Measurements from ENCODE around the gene KRTDAP.

- no peak for TF ChIP-seq CTCF (IDR thresholded peaks at IDR 0.05; ENCODE audit: insufficient read depth, low read length)
- no peak for TF ChIP-seq REST (IDR thresholded peaks at IDR 0.05; ENCODE audit: insufficient replicate concordance, low read depth)
- no peak for TF ChIP-seq POLR2AphosphoS5 (IDR thresholded peaks at IDR 0.05; ENCODE audit: low read depth)
- TF ChIP-seq SPI1 (IDR thresholded peaks at IDR 0.05; ENCODE audit: borderline replicate concordance, low read depth): no peak
- no peak for TF ChIP-seq GABPA (IDR thresholded peaks at IDR 0.05; ENCODE audit: low read depth)
Measured at GRCh38 chr19:35491836-35492360, 1.6 kb upstream of the KRTDAP start.
